ENCODE results near the gene SRSF1. TPM values are rescaled to one million over a fixed set of nuclear protein-coding genes. Genes with fewer than 3 reads are reported as not detected.

SRSF1 gene
- total and polyA plus RNA-seq, 11 donors = 48.2 to 129 (median 99.7) TPM

GRCh38 chr17:57966875-57967274 is 40.2 kb downstream of the SRSF1 start:
- 73 to 88% (median 81%) methylated on average over 5 of the region's 5 CpGs for WGBS, 4 donors
- Histone ChIP-seq H3K4me3 (no peak overlapping the region), H3K27me3 (no peaks in the 10 kb centered on the region), H3K27ac (peak overlapping the region in 1 of 12 donors; percentile 1), H3K36me3 (peaks cover 0 to 9% (median 0%) of the 10 kb centered on the region in 9 donors), H3K4me1 (peaks cover 0 to 10% (median 1%) of the 10 kb centered on the region in 12 donors), H3K9me3 (no peaks in the 10 kb centered on the region)
- DNase-seq (peak in 1 of 5 donors; percentile 9), ATAC-seq (peak in 3 of 4 donors; percentile 22 to 47 (median 32))
- intact Hi-C loops (cut with DNase I) = no loop called here
- TF ChIP-seq POLR2A (IDR thresholded peaks at IDR 0.05) (no peak), CTCF (IDR thresholded peaks at IDR 0.05) (no peak)

- H3K27me3 ChIP-seq = no peaks in the 10 kb centered on the region
- H3K36me3 ChIP-seq = peaks cover 0 to 3% (median 0%) of the 10 kb centered on the region in 9 donors
- TF ChIP-seq POLR2A (IDR thresholded peaks at IDR 0.05) = no peak
- TF ChIP-seq CTCF (IDR thresholded peaks at IDR 0.05) = no peak
- intact Hi-C loops (cut with DNase I) = no loop called here
- peaks cover 0 to 4% (median 0%) of the 10 kb centered on the region in 12 donors for H3K4me1 ChIP-seq
- WGBS, 4 donors = 79 to 90% (median 86%) methylated on average over 5 of the region's 5 CpGs
- DNase-seq (no peak), ATAC-seq (no peak)
- H3K4me3 ChIP-seq = no peak overlapping the region
- H3K27ac ChIP-seq = no peak overlapping the region
- no peaks in the 10 kb centered on the region for H3K9me3 ChIP-seq
Observed at GRCh38 chr17:57966246-57966645, 40.8 kb downstream of the SRSF1 start.

GRCh38 chr17:57965521-57966160 is 41.4 kb downstream of the SRSF1 start:
- no peaks in the 10 kb centered on the region for H3K36me3 ChIP-seq
- no peak overlapping the region for H3K4me3 ChIP-seq
- no peak overlapping the region for H3K27ac ChIP-seq
- H3K27me3 ChIP-seq = no peaks in the 10 kb centered on the region
- H3K4me1 ChIP-seq = peaks cover 0 to 3% (median 0%) of the 10 kb centered on the region in 12 donors
- 81 to 87% (median 86%) methylated on average over 26 of the region's 26 CpGs for WGBS, 4 donors
- no peaks in the 10 kb centered on the region for H3K9me3 ChIP-seq
- intact Hi-C loops (cut with DNase I) = no loop called here
- peak in 1 of 5 donors; percentile 15 for DNase-seq
- no peak for ATAC-seq
- TF ChIP-seq POLR2A (IDR thresholded peaks at IDR 0.05) = no peak
- no peak for TF ChIP-seq CTCF (IDR thresholded peaks at IDR 0.05)

GRCh38 chr17:57963149-57963511 is 43.9 kb downstream of the SRSF1 start:
- Histone ChIP-seq H3K9me3 (no peaks in the 10 kb centered on the region), H3K4me3 (no peak overlapping the region), H3K4me1 (peaks cover 0 to 3% (median 0%) of the 10 kb centered on the region in 12 donors), H3K27me3 (no peaks in the 10 kb centered on the region), H3K36me3 (no peaks in the 10 kb centered on the region), H3K27ac (no peak overlapping the region)
- DNase-seq = no peak
- ATAC-seq = no peak
- intact Hi-C loops (cut with DNase I) = no loop called here
- TF ChIP-seq CTCF (IDR thresholded peaks at IDR 0.05) = no peak
- no peak for TF ChIP-seq POLR2A (IDR thresholded peaks at IDR 0.05)
- WGBS, 4 donors = 90 to 95% (median 93%) methylated on average over 6 of the region's 6 CpGs
